Activated CD4-positive, alpha-beta T cell treated with anti-CD3 and anti-CD28 coated beads, Interleukin-2, amount 50 U/mL, for 16 hours (primary cell): Measurements from ENCODE around the gene LFNG.
"Not testable (repeated sequence)": the region's sequence is repeated elsewhere in the genome, so short reads cannot be mapped to it uniquely, and the experiment has no call there.

ENCODE experiments used
- DNase-seq: peaks from one replicate; pipeline ENCODE4 v3.0.0-alpha.2; 2020

The LFNG gene

DNA sequence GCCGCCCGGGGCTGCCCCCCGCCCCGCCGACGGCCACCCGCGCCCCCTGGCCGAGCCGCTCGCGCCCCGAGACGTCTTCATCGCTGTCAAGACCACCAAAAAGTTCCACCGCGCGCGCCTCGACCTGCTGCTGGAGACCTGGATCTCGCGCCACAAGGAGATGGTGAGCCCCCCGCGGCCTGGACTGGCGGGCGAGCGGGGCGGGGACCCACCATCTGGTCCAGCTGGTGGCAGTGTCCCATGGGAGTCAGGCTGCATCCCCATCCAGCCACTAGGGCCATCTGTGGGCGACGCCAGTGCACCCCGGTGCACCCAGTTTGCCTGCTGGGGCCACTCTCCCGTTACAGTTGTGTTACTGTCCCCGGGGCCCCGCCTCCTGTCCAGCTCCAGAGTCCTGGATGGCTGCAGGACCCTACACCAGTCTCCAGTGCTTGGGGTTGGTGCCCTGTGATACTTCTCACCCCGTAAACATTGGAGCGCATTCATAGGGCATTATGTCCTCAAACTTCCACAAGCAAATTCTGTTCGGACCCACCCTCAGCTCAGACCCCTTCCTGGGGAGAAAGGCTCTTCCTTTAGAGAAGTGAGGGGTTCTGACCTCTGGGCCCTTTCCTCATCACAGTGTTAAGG lies 672 bp downstream of the LFNG start:
- DNase-seq = no peak

- DNase-seq = no peak
These were observed 1.3 kb downstream of the LFNG start for GRCh38 chr7:2520761-2521290.

DNA sequence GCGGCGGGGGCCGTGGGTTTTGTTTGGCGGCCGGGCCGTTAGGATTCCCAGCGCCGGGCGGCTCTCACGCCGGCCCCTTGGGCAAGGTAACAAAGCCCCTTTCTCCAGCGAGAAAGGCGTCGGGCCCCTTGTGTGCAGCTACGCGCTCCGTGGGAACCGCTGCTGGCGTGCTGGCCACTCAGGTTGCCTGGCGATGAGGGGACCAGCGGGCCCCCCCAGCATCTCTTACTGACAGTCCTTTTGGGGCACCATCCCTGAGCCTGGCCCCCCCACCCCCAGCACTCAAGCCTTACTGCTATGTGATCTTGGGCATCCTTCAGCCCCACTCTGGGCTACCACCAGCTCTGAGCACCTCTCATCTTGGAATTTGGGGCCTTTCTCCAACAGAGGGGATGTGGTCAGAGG lies 1.8 kb downstream of the LFNG start:
- DNase-seq = peak; percentile 49

- peak; percentile 94 for DNase-seq
These were observed 2.5 kb downstream of the LFNG start for GRCh38 chr7:2521952-2522591.

GRCh38 chr7:2522780-2523433 lies 3.3 kb downstream of the LFNG start:
- peak; percentile 50 for DNase-seq

- no peak for DNase-seq
These were observed 3.9 kb downstream of the LFNG start for GRCh38 chr7:2523461-2523936.

DNA sequence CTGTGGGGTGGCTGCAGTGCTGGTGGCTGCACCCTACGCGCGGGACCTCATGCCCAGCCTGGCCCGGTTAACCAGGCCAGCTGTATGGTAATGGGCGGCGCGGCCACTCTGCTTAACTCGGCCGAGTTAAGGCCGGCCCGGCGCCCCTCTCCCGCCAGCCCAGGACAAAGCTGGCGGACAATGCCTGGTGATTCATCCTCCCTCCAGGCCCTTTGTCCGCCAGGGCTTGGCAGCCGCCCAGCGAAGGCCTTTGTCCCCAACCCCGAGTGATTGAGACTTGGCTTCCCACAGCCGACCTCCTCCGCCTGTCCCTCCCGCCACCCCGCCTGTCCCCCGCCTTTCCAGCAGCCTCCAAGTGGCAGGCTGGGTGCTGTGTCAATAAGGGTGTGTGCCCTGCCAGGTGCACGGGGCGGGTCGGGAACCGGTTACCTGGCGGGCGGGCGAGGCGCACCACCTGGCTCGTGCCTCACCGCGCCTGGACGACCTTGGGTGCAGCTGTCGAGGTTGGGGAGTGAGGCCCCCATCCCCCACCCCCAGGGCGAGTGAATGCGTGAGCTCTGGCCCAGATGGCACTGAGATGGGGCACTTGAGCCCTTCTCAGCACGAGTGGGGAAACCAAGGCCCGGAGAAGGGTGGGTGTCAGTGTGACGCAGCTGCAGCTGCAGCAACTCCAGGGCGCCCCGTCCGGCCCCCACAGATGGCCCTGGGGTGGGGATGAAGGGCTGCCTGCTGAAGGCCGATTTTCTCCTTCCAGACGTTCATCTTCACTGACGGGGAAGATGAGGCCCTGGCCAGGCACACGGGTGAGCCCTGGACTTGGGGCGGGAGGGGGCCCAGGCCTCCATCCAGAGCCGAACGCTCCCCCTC lies 4.6 kb downstream of the LFNG start:
- DNase-seq = no peak

GRCh38 chr7:2524808-2525657 lies 5.5 kb downstream of the LFNG start:
- no peak for DNase-seq

DNA sequence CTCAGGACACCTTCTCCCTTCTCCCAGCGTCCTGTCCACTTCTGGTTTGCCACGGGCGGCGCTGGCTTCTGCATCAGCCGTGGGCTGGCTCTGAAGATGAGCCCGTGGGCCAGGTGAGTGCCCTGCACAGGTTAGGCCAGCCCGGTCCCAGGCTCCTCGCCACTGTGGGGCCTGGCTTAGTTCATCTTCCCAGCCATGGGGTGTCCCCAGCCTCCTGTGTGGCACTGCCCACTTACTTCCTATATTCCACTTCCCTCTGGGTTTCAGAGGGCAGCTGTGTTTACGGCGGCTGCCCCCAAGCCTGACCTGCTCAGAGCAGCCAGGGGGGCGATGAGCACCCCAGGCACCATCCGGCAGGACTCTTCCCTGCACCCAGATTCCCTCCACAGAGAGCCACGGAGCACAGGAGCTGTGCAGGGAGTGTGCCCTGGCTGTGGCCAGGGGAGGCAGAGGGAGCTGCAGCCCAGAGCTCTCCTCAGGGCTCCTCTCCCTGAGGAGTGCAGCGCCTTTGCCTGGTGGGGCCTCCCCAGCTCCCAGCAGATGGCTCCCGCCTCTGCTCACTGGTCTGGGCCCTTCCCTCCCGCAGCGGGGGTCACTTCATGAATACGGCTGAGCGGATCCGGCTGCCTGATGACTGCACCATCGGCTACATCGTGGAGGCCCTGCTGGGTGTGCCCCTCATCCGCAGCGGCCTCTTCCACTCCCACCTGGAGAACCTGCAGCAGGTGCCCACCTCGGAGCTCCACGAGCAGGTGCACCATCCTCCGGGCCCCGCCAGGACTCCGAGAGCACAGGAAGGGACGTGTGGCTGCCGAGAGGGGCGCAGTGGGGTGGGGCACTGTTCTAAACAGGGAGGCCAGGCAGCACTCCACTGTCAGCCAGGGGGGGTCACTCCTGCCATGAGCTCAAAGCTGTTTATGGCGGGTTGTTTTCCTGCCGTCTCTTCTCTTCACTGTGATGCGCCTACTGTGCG lies 6.4 kb downstream of the LFNG start:
- DNase-seq = no peak

GRCh38 chr7:2526659-2527504 lies 7.3 kb downstream of the LFNG start:
- DNase-seq = no peak

GRCh38 chr7:2527505-2528467 lies 8.2 kb downstream of the LFNG start:
- peak; percentile 51 for DNase-seq

- no peak for DNase-seq
These were observed 9.0 kb downstream of the LFNG start for GRCh38 chr7:2528481-2529095.

GRCh38 chr7:2529161-2530070 lies 9.8 kb downstream of the LFNG start:
- DNase-seq = peak; percentile 62

GRCh38 chr7:2530071-2530987 lies 10.8 kb downstream of the LFNG start:
- DNase-seq = peak; percentile 88

- not testable (repeated sequence) for DNase-seq
These were observed 11.6 kb downstream of the LFNG start for GRCh38 chr7:2530994-2531795.
